Measurements from ENCODE around the gene TSC22D4.
"Not testable (repeated sequence)": the region's sequence is repeated elsewhere in the genome, so short reads cannot be mapped to it uniquely, and the experiment has no call there.

The TSC22D4 gene

DNA sequence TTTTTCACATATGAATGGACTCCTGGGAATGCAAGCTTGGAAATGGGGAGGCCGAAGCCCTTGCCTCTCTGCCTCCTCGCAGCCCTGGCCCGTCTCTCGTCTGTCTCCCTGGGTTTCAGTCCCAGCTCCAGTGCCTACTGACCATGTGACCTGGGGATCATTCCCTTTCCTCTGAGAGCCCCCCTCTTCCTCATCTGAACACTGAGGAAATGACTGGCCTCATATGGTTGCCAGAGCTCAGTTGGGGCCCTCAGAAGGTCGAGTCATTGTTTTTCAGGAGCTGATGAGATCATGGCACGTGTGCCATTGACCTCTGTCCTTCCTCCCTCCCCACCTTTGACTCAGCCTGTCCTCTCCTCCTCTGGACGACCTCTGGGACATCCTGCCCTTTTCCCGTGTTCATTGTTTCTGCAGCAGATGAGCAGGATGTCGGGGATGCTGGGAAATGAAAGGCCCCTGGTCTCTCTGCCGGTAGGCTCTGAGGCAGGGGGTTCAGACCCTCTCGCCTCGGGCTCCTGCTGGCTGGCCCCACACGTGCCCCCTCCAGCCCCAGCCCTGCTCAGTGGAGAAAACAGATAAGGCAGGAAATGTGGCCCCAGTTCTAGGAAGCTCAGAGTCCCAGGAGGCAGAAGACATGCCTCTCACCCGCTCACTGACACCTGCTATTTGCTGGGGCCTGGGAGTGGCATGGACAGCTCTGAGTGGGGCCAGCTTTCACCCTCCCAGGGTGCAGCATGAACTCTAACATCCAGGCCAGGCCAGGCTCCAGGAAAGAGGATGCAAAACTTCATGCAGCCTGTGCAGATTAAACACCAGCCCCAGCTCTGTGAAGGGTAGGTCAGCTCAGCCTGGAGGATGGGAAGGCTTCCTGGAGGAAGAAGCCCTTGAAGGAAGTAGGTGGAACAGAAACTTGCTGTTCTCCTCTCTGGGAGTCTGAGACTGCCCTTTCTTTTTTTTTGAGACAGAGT lies 34.4 kb downstream of the TSC22D4 start:
- no peak for DNase-seq (ENCODE audit: low read depth in 2 of 2)

DNA sequence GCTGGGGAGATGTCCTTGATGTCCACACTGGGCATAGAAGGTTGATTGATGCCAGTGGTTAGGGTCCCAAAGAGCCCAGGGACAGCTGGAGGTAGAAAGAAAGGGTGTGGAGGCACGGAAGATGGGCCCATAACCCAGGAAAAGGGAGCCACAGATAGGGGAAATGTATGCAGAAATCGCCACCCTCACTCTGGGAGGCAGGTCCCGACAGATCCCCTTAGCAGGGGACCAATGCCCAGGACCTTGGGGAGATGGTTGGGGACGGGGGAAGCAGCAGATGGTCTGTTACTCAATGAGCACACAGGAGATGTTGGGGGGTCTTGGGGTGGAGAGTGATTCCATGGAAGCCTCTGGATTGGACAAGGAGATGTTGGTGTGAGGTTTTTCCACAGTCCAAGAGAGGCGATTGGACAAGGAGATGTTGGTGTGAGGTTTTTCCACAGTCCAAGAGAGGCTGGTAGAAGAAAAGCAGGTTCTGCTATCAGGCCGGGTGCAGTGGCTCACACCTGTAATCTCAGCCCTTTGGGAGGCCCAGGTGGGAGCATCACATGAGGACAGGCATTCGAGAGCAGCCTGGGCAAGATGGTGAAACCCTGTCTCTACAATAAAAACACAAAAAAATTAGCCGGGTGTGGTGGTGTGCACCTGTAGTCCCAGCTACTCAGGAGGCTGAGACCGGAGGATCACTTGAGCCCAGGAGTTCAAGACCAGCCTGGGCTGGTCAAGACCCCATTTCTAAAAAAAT lies 35.7 kb downstream of the TSC22D4 start:
- DNase-seq (ENCODE audit: low read depth in 2 of 2), result no peak

DNA sequence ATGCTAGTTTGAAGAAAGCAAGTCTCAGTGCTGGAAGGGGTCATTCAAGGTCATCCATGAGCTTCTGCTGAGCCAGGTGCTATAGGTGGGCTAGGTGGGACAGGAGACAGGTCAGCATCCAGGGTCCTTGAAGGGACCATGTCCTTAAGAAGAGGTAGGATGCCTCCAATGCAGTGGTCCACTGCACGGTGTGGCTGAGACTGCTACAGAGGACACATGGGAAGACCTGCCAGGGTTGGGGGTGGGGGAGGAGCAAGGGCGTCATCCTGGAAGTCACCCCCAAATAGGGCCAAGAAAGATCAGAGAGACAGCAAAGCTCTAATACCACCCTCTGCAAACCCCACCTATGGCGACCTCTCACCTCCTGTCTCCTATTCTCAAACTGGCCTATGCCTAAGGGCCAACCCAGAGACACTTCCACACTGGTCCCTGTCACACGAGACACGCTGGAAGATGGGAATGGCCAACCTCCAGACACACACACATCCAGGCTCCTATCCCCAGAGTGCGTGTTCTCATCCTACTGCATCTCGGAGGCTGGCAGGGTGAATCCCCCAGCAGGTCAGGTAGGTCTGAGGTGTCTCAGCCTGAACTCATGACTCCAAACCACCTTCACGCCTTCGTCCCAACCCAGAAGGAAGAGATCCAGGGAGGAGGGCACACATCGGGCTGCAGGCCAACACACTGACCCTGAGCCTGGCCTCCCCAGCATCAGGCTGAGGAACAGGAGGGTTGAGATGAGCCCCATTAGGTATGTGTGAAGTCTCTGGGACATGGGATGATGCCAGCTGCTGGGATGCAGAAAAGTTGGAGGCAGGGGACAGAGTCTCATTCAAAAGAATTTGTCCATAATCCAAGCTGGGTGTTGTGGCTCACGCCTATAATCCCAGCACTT lies 37.1 kb downstream of the TSC22D4 start:
- DNase-seq (ENCODE audit: low read depth in 2 of 2), result no peak

GRCh38 chr7:100439244-100439643 lies 39.8 kb downstream of the TSC22D4 start:
- not testable (repeated sequence) for DNase-seq (ENCODE audit: low read depth in 2 of 2)

DNA sequence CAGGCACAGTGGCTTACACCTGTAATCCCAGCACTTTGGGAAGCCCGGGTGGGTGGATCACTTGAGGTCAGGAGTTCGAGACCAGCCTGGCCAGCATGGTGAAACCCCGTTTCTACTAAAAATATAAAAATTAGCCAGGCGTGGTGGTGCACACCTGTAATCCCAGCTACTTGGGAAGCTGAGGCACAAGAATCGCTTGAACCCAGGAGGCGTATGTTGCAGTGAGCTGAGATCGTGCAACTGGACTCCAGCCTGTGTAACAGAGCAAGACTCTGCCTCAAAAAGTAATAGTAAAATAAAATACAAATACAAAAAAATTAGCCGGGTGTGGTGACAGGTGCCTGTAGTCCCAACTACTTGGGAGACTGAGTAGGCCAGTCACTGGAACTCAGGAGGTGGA lies 40.3 kb downstream of the TSC22D4 start:
- not testable (repeated sequence) for DNase-seq (ENCODE audit: low read depth in 2 of 2)

GRCh38 chr7:100438172-100438571 lies 40.8 kb downstream of the TSC22D4 start:
- DNase-seq (ENCODE audit: low read depth in 2 of 2), result no peak

DNA sequence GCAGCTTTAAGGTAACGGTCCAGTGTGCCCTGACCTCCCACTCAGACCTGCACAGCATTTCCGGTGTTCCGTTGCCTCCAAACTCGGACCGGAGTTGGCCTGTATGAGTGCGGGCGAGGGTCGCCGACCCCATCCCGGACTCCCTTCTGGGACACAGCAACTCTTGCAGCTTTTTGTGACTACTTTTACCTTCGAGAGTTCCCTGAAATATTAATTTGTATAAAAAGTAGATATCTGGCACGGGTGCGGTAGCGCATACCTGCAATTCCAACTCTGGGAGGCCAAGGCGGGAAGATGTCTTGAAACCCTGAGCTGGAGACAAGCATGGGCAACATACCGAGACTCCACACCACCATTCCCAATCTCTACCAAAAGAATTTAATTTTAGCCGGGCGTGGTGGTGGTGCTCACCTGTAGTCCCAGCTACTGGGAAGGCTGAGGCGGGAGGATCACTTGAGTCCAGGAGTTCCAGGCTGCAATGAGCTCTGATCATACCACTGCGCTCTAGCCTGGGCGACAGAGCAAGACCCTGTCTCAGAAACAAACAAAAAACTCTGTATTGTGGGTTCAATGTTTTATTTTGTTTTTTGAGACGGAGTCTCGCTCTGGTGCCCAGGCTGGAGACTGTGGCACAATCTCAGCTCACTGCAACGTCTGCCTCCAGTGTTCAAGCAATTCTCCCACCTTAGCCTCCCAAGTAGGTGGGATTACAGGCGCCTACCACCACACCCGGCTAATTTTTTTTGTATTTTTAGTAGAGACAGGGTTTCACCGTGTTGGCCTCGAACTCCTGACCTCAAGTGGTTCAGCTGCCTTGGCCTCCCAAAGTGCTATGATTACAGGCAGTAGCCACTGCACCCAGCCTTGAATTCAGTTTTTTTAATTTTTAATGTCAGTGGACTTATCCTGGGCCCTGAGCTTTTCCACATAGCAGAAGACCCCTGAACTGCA lies 41.6 kb downstream of the TSC22D4 start:
- no peak for DNase-seq (ENCODE audit: low read depth in 2 of 2)

DNA sequence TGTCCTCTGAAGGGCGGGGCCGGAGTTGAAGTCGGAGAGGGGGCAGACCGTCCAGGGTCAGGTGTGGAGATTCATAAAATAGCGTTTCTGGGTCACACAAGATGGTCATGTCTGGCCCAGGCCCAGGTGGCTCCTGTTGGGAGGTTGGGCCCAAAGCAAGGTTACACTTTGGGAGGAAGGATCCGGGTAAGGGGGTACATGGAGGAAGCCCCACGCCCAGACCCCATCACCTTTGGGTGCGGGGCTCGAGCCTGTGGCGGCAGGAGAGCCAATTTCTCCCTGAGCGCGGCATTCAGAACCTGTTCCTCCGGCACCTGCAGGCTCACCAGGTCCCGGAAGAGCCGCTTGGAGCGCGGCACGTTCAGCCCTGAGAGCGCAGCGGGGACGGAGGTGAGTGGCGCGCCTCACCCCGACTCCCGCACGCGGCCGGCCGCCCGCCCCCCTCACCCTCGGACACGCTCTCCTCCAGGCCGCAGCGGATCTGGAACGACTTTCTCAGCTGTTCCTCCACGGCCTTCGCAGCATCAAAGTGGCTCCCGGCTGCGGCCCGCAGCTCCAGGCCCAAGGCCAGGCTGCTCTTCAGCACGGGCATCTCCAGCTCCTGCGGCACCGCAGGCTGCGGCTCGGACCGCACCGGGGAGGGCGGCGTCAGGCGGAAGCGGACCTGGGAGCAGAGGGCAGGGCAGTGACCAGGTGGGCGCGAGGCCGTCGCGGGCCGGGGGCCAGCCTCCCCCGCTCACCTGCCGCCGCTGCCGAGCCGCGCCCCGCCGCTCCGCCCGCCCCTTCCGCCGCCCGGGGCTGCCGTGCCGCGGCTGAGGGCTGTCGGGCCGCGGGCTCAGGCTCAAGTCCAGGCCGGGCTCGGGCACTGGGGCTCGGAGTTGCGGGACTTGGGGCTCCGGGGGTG lies 43.4 kb downstream of the TSC22D4 start:
- DNase-seq (ENCODE audit: low read depth in 2 of 2), result peak in 1 of 2 donors; percentile 13

GRCh38 chr7:100434297-100435144 lies 44.5 kb downstream of the TSC22D4 start:
- DNase-seq (ENCODE audit: low read depth in 2 of 2), result no peak

DNA sequence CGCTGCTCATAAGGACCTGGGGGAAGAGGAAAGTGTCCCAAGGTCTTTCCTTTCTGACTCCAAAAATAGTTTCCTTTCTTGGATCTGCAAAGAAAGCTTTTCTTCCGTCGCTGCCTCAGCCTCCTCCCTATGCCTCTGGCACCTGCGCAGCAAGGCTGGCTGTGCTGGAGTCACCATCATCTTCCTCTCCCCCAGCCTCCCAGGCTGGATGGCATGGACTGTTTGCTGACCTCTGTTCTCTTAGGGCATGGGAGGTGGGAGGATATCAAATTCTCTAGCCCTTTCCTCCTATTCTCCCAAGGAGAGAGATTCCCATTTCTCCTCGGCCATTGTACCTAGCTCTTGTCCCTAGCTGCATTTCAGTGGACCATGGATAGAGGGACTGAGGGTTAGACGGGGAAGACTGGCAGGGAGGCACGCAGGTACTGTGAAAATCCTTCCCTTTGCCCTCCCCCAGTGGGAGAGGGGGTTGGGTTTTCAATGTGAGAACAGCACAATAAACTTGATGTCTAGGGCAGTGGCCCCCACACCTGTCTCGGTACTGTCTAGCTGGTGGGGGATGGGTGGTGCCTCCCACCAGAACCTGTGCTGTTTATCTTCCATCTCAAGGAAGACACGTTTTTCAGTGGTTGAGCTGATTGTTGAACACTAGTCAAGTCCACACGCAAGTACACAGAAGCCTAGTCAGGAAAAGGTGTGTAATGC lies 45.3 kb downstream of the TSC22D4 start:
- no peak for DNase-seq (ENCODE audit: low read depth in 2 of 2)

- no peak for DNase-seq (ENCODE audit: low read depth in 2 of 2)
These were observed 45.8 kb downstream of the TSC22D4 start for GRCh38 chr7:100433276-100433591.

- DNase-seq (ENCODE audit: low read depth in 2 of 2), result no peak
These were observed 46.3 kb downstream of the TSC22D4 start for GRCh38 chr7:100432621-100433275.

- no peak for DNase-seq (ENCODE audit: low read depth in 2 of 2)
These were observed 47.0 kb downstream of the TSC22D4 start for GRCh38 chr7:100432053-100432452.

DNA sequence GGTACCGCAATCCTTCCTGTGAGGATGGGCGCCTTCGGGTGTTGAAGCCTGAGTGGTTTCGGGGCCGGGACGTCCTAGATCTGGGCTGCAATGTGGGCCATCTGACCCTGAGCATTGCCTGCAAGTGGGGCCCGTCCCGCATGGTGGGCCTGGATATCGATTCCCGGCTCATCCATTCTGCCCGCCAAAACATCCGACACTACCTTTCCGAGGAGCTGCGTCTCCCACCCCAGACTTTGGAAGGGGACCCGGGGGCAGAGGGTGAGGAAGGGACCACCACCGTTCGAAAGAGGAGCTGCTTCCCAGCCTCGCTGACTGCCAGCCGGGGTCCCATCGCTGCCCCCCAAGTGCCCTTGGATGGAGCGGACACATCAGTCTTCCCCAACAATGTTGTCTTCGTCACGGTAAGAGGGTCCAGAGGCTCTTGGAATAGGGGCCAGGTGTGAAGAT lies 47.7 kb downstream of the TSC22D4 start:
- no peak for DNase-seq (ENCODE audit: low read depth in 2 of 2)

- DNase-seq (ENCODE audit: low read depth in 2 of 2), result peak in 1 of 2 donors; percentile 20
These were observed 48.3 kb downstream of the TSC22D4 start for GRCh38 chr7:100430493-100431285.

DNA sequence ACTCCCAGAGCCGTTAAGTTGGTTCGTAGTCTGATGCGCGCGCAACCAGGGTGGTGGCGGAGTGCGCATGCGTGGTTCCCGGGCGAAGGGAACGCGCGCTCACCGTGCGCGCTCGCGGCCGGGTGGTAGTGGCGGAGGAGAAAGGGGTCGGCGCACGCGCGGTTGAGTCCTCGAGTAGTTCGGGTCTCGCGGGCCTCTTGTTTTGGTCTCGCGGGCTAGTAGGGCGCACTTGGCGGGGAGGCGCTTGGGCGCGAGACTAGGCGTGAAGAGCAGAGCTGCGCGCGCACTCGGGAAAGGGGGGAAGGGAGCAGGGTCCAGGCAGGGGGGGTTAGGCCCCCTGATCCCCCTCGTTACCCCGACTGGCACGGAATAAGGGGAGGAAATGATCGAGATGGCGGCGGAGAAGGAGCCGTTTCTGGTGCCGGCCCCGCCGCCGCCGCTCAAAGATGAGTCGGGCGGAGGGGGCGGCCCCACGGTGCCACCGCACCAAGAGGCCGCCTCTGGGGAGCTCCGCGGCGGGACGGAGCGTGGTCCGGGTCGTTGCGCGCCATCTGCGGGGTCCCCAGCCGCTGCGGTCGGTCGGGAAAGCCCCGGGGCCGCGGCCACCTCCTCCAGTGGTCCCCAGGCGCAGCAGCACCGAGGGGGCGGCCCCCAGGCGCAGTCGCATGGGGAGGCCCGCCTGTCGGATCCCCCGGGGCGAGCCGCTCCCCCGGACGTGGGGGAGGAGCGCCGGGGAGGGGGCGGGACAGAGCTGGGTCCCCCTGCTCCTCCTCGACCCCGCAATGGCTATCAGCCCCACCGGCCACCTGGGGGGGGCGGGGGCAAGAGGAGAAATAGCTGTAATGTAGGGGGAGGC lies 49.1 kb downstream of the TSC22D4 start, which contains the start of gene MEPCE:
TSS of gene MEPCE (plus strand) at position 195 of the 856 bp plus-strand sequence. CDS start at position 383, 188 bp downstream.
- peak; percentile 92 for DNase-seq (ENCODE audit: low read depth in 2 of 2)
